Suprapubic skin (tissue), 4 donors: ENCODE results near the gene RGS6.

Experiments used
- CTCF ChIP-seq, 2 donors: fragments of 200-600 bp in 1 of 2; fragments of 450-650 bp in 1 of 2; sonication (generic) in 1 of 2; IDR thresholded peaks; one replicate each; pipeline ENCODE4 v1.5.1; 2016 to 2019; ENCODE audit warnings: antibody characterized with exemption in 2 of 2, mild to moderate bottlenecking in 1 of 2, moderate library complexity in 1 of 2
- POLR2A ChIP-seq, 2 donors: fragments of 450-650 bp; IDR thresholded peaks; one replicate each; pipeline ENCODE4 v1.6.1; 2017; ENCODE audit warnings: antibody characterized with exemption in 2 of 2, mild to moderate bottlenecking in 2 of 2, moderate library complexity in 2 of 2
- POLR2AphosphoS5 ChIP-seq, 3 donors: sonication (generic); formaldehyde crosslinking; IDR thresholded peaks; one replicate each; pipeline ENCODE4 v1.6.1; 2017; ENCODE audit warnings: antibody characterized with exemption in 3 of 3

- TF ChIP-seq POLR2AphosphoS5 (IDR thresholded peaks at IDR 0.05) (no peak), CTCF (IDR thresholded peaks at IDR 0.05) (no peak), POLR2A (IDR thresholded peaks at IDR 0.05) (no peak)
Measured at GRCh38 chr14:72278316-72278715, 346.1 kb downstream of the RGS6 start.
